ENCODE results near the gene PPDPF.

The PPDPF gene

GRCh38 chr20:63549679-63550282, 29.2 kb downstream of the PPDPF start:
- H3K36me3 ChIP-seq (replicated peaks) = no peaks in the 10 kb centered on the region
- peaks cover 18% of the 10 kb centered on the region for H3K27me3 ChIP-seq (replicated peaks)
- H3K27ac ChIP-seq = no peak overlapping the region
- TF ChIP-seq CTCF (IDR thresholded peaks at IDR 0.05; ENCODE audit: low read depth, low read length, missing control alignments) = no peak
- no peak overlapping the region for H3K4me3 ChIP-seq (ENCODE audit: low read depth, low read length)
- in situ Hi-C loops (cut with HindIII; ENCODE audit: low pct_ligation_motif_present, low sequenced_read_pairs) = no loop called here
- no peak for DNase-seq

GRCh38 chr20:63551068-63551467, 30.5 kb downstream of the PPDPF start:
- Histone ChIP-seq H3K27ac (no peak overlapping the region), H3K36me3 (replicated peaks) (no peaks in the 10 kb centered on the region), H3K27me3 (replicated peaks) (peaks cover 18% of the 10 kb centered on the region), H3K4me3 (ENCODE audit: low read depth, low read length) (no peak overlapping the region)
- no peak for TF ChIP-seq CTCF (IDR thresholded peaks at IDR 0.05; ENCODE audit: low read depth, low read length, missing control alignments)
- in situ Hi-C loops (cut with HindIII; ENCODE audit: low pct_ligation_motif_present, low sequenced_read_pairs) = no loop called here
- no peak for DNase-seq

- H3K4me3 ChIP-seq (ENCODE audit: low read depth, low read length) = no peak overlapping the region
- H3K27ac ChIP-seq = no peak overlapping the region
- peaks cover 11% of the 10 kb centered on the region for H3K27me3 ChIP-seq (replicated peaks)
- in situ Hi-C loops (cut with HindIII; ENCODE audit: low pct_ligation_motif_present, low sequenced_read_pairs) = no loop called here
- H3K36me3 ChIP-seq (replicated peaks) = no peaks in the 10 kb centered on the region
- no peak for TF ChIP-seq CTCF (IDR thresholded peaks at IDR 0.05; ENCODE audit: low read depth, low read length, missing control alignments)
- no peak for DNase-seq
Observed at GRCh38 chr20:63552481-63553249, 32.1 kb downstream of the PPDPF start.

GRCh38 chr20:63553251-63553932, 32.8 kb downstream of the PPDPF start:
- in situ Hi-C loops (cut with HindIII; ENCODE audit: low pct_ligation_motif_present, low sequenced_read_pairs) = no loop called here
- Histone ChIP-seq H3K27me3 (replicated peaks) (peaks cover 6% of the 10 kb centered on the region), H3K27ac (no peak overlapping the region), H3K36me3 (replicated peaks) (no peaks in the 10 kb centered on the region), H3K4me3 (ENCODE audit: low read depth, low read length) (peak overlapping the region; percentile 49)
- TF ChIP-seq CTCF (IDR thresholded peaks at IDR 0.05; ENCODE audit: low read depth, low read length, missing control alignments) = no peak
- DNase-seq = peak; percentile 64

- no peak for DNase-seq
- Histone ChIP-seq H3K27ac (no peak within 1 kb of the TSS), H3K27me3 (replicated peaks) (peaks cover 3% of the 10 kb centered on the region), H3K4me3 (ENCODE audit: low read depth, low read length) (peak within 1 kb of the TSS; percentile 49), H3K36me3 (replicated peaks) (no peaks in the 10 kb centered on the region)
- TF ChIP-seq CTCF (IDR thresholded peaks at IDR 0.05; ENCODE audit: low read depth, low read length, missing control alignments) = no peak
- in situ Hi-C loops (cut with HindIII; ENCODE audit: low pct_ligation_motif_present, low sequenced_read_pairs) = no loop called here
Observed at GRCh38 chr20:63553933-63554290, 33.3 kb downstream of the PPDPF start, which contains the start of gene FNDC11. Gene FNDC11 (plus strand): TSS chr20:63554159. CDS start chr20:63555664, 1,505 bp downstream.

Measured in brain microvascular endothelial cell (primary cell).